Liver (tissue), 9 donors: Measurements from ENCODE around the gene PHOX2A. TPM values are rescaled to one million over a fixed set of nuclear protein-coding genes. Genes with fewer than 3 reads are reported as not detected.

Source experiments
- DNase-seq: peaks from one replicate; pipeline ENCODE4 v3.0.0-alpha.2; 2017; ENCODE audit warnings: low spot score
- H3K27ac ChIP-seq, 2 donors: one replicate each; pipeline ENCODE4 v1.7.0; 2013; ENCODE audit warnings: inconsistent platforms in 2 of 2, low read length in 2 of 2, control low read depth in 1 of 2, low read depth in 1 of 2, mild to moderate bottlenecking in 1 of 2
- H3K27me3 ChIP-seq, 4 donors: one replicate each; pipeline versions ENCODE4 v1.6.1 to v1.7.0; 2013; ENCODE audit warnings: low read length in 3 of 4, inconsistent platforms in 1 of 4, mild to moderate bottlenecking in 1 of 4, moderate library complexity in 1 of 4; ENCODE audit not compliant: control insufficient read depth in 4 of 4, insufficient read depth in 4 of 4
- H3K36me3 ChIP-seq, 4 donors: one replicate each; pipeline versions ENCODE4 v1.6.1 to v1.7.0; 2013; ENCODE audit warnings: low read length in 3 of 4, mild to moderate bottlenecking in 3 of 4, low read depth in 1 of 4, moderate library complexity in 1 of 4; ENCODE audit not compliant: control insufficient read depth in 4 of 4, insufficient read depth in 3 of 4
- H3K4me1 ChIP-seq, 4 donors: one replicate each; pipeline versions ENCODE4 v1.6.1 to v1.7.0; 2013; ENCODE audit warnings: low read length in 3 of 4, mild to moderate bottlenecking in 3 of 4, moderate library complexity in 1 of 4; ENCODE audit not compliant: control insufficient read depth in 4 of 4, insufficient read depth in 4 of 4
- H3K4me3 ChIP-seq, 3 donors: one replicate each; pipeline versions ENCODE4 v1.6.1 to v1.7.0; 2013; ENCODE audit warnings: low read length in 3 of 3, control low read depth in 1 of 3, low read depth in 1 of 3, mild to moderate bottlenecking in 1 of 3
- H3K9ac ChIP-seq, 2 donors: one replicate each; pipeline ENCODE4 v1.7.0; 2013; ENCODE audit warnings: low read length in 2 of 2, mild to moderate bottlenecking in 2 of 2, moderate library complexity in 2 of 2, control low read depth in 1 of 2, low read depth in 1 of 2
- H3K9me3 ChIP-seq, 4 donors: one replicate each; pipeline versions ENCODE4 v1.6.1 to v1.7.0; 2013; ENCODE audit warnings: low read length in 3 of 4; ENCODE audit not compliant: control insufficient read depth in 4 of 4
- CTCF ChIP-seq: fragments of 150-350 bp; IDR thresholded peaks from 2 replicates; pipeline ENCODE4 v1.5.1; 2017; ENCODE audit warnings: improper control_type of control experiment, low read depth, low read length; ENCODE audit not compliant: missing input control
- FOXA1 ChIP-seq: IDR thresholded peaks from 2 replicates; pipeline ENCODE4 v1.6.1; 2016; ENCODE audit warnings: antibody characterized with exemption
- FOXA2 ChIP-seq: IDR thresholded peaks from 2 replicates; pipeline ENCODE4 v1.6.1; 2016; ENCODE audit warnings: antibody characterized with exemption
- GABPA ChIP-seq, 2 donors: IDR thresholded peaks in 1 of 2; conservative IDR thresholded peaks in 1 of 2; 2 replicates each; pipeline ENCODE4 v1.6.1; 2016; ENCODE audit warnings: antibody characterized with exemption in 2 of 2, mild to moderate bottlenecking in 1 of 2, moderate library complexity in 1 of 2
- HNF4A ChIP-seq, 2 donors: conservative IDR thresholded peaks; 2 replicates each; pipeline ENCODE4 v1.6.1; 2016; ENCODE audit warnings: antibody characterized with exemption in 2 of 2, mild to moderate bottlenecking in 2 of 2
- HNF4G ChIP-seq: IDR thresholded peaks from 2 replicates; pipeline ENCODE4 v1.6.1; 2016; ENCODE audit warnings: antibody characterized with exemption
- JUND ChIP-seq, 2 donors: IDR thresholded peaks; 2 replicates each; pipeline ENCODE4 v1.6.1; 2016; ENCODE audit warnings: antibody characterized with exemption in 2 of 2
- NR2F2 ChIP-seq: IDR thresholded peaks from 2 replicates; pipeline ENCODE4 v1.6.1; 2016; ENCODE audit warnings: antibody characterized with exemption
- RAD21 ChIP-seq, 2 donors: IDR thresholded peaks; 2 replicates each; pipeline ENCODE4 v1.6.1; 2016; ENCODE audit warnings: antibody characterized with exemption in 2 of 2, mild to moderate bottlenecking in 2 of 2
- RXRA ChIP-seq, 2 donors: IDR thresholded peaks; 2 replicates each; pipeline ENCODE4 v1.6.1; 2017 to 2018; ENCODE audit warnings: antibody characterized with exemption in 2 of 2, mild to moderate bottlenecking in 1 of 2
- TAF1 ChIP-seq: conservative IDR thresholded peaks from 2 replicates; pipeline ENCODE4 v1.6.1; 2016; ENCODE audit warnings: antibody characterized with exemption, mild to moderate bottlenecking
- YY1 ChIP-seq: IDR thresholded peaks from 2 replicates; pipeline ENCODE4 v1.6.1; 2016; ENCODE audit warnings: antibody characterized with exemption, mild to moderate bottlenecking
- WGBS: extraction: QIAGEN DNeasy Blood & Tissue Kit; methylation state at CpG from one replicate; pipeline ENCODE4 v1.1.7; 2013; 5-methylcytosine and 5-hydroxymethylcytosine counted together
- polyA plus RNA-seq, 2 donors: library from polyadenylated mRNA; stranded (reverse) in 1 of 2; unstranded in 1 of 2; fragments of 200-250 nt in 1 of 2; fragments of >200 nt in 1 of 2; fragmentation: Nextera tagmentation in 1 of 2; extraction: Ambion mirVana in 1 of 2; gene quantifications; one replicate each; pipeline versions ENCODE4 v1.2.1 to v1.2.3, GENCODE V29; 2013 to 2015
- total RNA-seq, 2 donors: library from RNA; depleted of rRNA; stranded (reverse); fragments of >200 nt; gene quantifications; one replicate each; pipeline ENCODE4 v1.2.3, GENCODE V29; 2014
- TF ChIP-seq, protein P1 (sequence below): IDR thresholded peaks from 2 replicates; pipeline ENCODE4 v1.6.1; 2016; ENCODE audit warnings: antibody characterized with exemption
- TF ChIP-seq, protein P2 (sequence below): IDR thresholded peaks from 2 replicates; pipeline ENCODE4 v1.6.1; 2016; ENCODE audit warnings: antibody characterized with exemption
- TF ChIP-seq, protein P3 (sequence below): IDR thresholded peaks from 2 replicates; pipeline ENCODE4 v1.6.1; 2016; ENCODE audit warnings: antibody characterized with exemption
- donor health status: healthy.
- donor health status: healthy.
- donor health status: healthy.
- donor health status: healthy.
- donor health status: healthy.

The PHOX2A gene
- total and polyA plus RNA-seq, 4 donors: not detected

DNA sequence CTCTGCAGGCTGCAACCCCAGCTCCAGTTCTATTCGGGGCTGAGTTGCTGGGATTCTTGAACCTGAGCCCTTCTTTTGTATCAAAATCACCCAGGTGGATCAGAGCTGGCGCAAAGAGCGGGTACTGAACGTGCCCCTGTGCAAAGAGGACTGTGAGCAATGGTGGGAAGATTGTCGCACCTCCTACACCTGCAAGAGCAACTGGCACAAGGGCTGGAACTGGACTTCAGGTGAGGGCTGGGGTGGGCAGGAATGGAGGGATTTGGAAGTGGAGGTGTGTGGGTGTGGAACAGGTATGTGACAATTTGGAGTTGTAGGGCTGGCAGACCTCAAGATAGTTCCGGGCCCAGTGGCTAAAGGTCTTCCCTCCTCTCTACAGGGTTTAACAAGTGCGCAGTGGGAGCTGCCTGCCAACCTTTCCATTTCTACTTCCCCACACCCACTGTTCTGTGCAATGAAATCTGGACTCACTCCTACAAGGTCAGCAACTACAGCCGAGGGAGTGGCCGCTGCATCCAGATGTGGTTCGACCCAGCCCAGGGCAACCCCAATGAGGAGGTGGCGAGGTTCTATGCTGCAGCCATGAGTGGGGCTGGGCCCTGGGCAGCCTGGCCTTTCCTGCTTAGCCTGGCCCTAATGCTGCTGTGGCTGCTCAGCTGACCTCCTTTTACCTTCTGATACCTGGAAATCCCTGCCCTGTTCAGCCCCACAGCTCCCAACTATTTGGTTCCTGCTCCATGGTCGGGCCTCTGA lies 48.3 kb downstream of the PHOX2A start:
- Histone ChIP-seq H3K27ac (no peak overlapping the region), H3K27me3 (no peaks in the 10 kb centered on the region), H3K4me3 (no peak overlapping the region), H3K9me3 (no peaks in the 10 kb centered on the region), H3K9ac (no peak overlapping the region), H3K36me3 (no peaks in the 10 kb centered on the region), H3K4me1 (no peaks in the 10 kb centered on the region)
- TF ChIP-seq, protein P1, sequence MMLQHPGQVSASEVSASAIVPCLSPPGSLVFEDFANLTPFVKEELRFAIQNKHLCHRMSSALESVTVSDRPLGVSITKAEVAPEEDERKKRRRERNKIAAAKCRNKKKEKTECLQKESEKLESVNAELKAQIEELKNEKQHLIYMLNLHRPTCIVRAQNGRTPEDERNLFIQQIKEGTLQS: no peak
- TF ChIP-seq RAD21 (IDR thresholded peaks at IDR 0.05) (no peak), GABPA (IDR thresholded peaks at IDR 0.05 in 1 of 2, conservative IDR thresholded peaks at IDR 0.05 in 1 of 2) (no peak), HNF4G (no peak), NR2F2 (no peak), RXRA (IDR thresholded peaks at IDR 0.05) (no peak), JUND (IDR thresholded peaks at IDR 0.05) (no peak), YY1 (no peak), FOXA2 (no peak), TAF1 (no peak), FOXA1 (no peak), CTCF (no peak)
- TF ChIP-seq, protein P2, sequence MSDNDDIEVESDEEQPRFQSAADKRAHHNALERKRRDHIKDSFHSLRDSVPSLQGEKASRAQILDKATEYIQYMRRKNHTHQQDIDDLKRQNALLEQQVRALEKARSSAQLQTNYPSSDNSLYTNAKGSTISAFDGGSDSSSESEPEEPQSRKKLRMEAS: no peak
- 92% methylated on average over 12 of the region's 12 CpGs for WGBS
- DNase-seq: no peak

- H3K4me1 ChIP-seq: no peaks in the 10 kb centered on the region
- no peaks in the 10 kb centered on the region for H3K36me3 ChIP-seq
- 95% methylated on average over 5 of the region's 5 CpGs for WGBS
- no peaks in the 10 kb centered on the region for H3K9me3 ChIP-seq
- H3K27me3 ChIP-seq: no peaks in the 10 kb centered on the region
- H3K4me3 ChIP-seq: no peak within 1 kb of the TSS
- H3K27ac ChIP-seq: no peak within 1 kb of the TSS
- H3K9ac ChIP-seq: no peak within 1 kb of the TSS
- TF ChIP-seq, protein P1: no peak
- TF ChIP-seq TAF1: no peak
- TF ChIP-seq HNF4A (conservative IDR thresholded peaks at IDR 0.05): no peak
- no peak for TF ChIP-seq FOXA1
- TF ChIP-seq, protein P3, sequence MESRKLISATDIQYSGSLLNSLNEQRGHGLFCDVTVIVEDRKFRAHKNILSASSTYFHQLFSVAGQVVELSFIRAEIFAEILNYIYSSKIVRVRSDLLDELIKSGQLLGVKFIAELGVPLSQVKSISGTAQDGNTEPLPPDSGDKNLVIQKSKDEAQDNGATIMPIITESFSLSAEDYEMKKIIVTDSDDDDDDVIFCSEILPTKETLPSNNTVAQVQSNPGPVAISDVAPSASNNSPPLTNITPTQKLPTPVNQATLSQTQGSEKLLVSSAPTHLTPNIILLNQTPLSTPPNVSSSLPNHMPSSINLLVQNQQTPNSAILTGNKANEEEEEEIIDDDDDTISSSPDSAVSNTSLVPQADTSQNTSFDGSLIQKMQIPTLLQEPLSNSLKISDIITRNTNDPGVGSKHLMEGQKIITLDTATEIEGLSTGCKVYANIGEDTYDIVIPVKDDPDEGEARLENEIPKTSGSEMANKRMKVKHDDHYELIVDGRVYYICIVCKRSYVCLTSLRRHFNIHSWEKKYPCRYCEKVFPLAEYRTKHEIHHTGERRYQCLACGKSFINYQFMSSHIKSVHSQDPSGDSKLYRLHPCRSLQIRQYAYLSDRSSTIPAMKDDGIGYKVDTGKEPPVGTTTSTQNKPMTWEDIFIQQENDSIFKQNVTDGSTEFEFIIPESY: no peak
- DNase-seq: no peak
These were observed 52.0 kb downstream of the PHOX2A start, which contains the start of gene FOLR1 for GRCh38 chr11:72191961-72192381. FOLR1 (plus strand) TSS chr11:72192140; CDS start chr11:72192174, 34 bp downstream.
